ENCODE results near the gene NUDT1.
A peak's percentile ranks its signal among the peaks of the same experiment; 100 is the strongest.

Gene NUDT1

GRCh38 chr7:2299131-2299829 lies 57.3 kb downstream of the NUDT1 start:
- DNase-seq (ENCODE audit: low read depth): peak; percentile 12

- DNase-seq (ENCODE audit: low read depth): no peak
These were observed 58.0 kb downstream of the NUDT1 start for GRCh38 chr7:2299870-2300512.
